ENCODE data around the gene PRKCH. TPM values are rescaled to one million over a fixed set of nuclear protein-coding genes. Genes with fewer than 3 reads are reported as not detected.

PRKCH gene
- total RNA-seq, 1 experiment from 2014 or later = 10.3 TPM

GRCh38 chr14:61372379-61372778, 51.0 kb downstream of the PRKCH start:
- Mint-ChIP-seq H3K36me3 (peaks cover 42% of the 10 kb centered on the region), H3K27me3 (ENCODE audit: low read depth) (peaks cover 7% of the 10 kb centered on the region), H3K4me1 (peaks cover 10% of the 10 kb centered on the region), H3K27ac (no peak overlapping the region), H3K4me3 (no peak overlapping the region), H3K9me3 (peaks cover 49% of the 10 kb centered on the region)
- ATAC-seq = no peak
- no peak for DNase-seq (ENCODE audit: low spot score)
- POLR2A ChIA-PET = no interaction called here
- TF ChIP-seq, protein P1, sequence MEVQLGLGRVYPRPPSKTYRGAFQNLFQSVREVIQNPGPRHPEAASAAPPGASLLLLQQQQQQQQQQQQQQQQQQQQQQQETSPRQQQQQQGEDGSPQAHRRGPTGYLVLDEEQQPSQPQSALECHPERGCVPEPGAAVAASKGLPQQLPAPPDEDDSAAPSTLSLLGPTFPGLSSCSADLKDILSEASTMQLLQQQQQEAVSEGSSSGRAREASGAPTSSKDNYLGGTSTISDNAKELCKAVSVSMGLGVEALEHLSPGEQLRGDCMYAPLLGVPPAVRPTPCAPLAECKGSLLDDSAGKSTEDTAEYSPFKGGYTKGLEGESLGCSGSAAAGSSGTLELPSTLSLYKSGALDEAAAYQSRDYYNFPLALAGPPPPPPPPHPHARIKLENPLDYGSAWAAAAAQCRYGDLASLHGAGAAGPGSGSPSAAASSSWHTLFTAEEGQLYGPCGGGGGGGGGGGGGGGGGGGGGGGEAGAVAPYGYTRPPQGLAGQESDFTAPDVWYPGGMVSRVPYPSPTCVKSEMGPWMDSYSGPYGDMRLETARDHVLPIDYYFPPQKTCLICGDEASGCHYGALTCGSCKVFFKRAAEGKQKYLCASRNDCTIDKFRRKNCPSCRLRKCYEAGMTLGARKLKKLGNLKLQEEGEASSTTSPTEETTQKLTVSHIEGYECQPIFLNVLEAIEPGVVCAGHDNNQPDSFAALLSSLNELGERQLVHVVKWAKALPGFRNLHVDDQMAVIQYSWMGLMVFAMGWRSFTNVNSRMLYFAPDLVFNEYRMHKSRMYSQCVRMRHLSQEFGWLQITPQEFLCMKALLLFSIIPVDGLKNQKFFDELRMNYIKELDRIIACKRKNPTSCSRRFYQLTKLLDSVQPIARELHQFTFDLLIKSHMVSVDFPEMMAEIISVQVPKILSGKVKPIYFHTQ (CRISPR knock-in tag; IDR thresholded peaks at IDR 0.05) = no peak
- no peak for TF ChIP-seq MYBL2 (CRISPR knock-in tag; IDR thresholded peaks at IDR 0.05)
- TF ChIP-seq ZNF121 (CRISPR knock-in tag; IDR thresholded peaks at IDR 0.05) = no peak
- TF ChIP-seq ZNF317 (CRISPR knock-in tag; IDR thresholded peaks at IDR 0.05; ENCODE audit: borderline replicate concordance, low read depth) = no peak
- no peak for TF ChIP-seq HMGXB4 (CRISPR knock-in tag; IDR thresholded peaks at IDR 0.05)
- TF ChIP-seq, protein P2, sequence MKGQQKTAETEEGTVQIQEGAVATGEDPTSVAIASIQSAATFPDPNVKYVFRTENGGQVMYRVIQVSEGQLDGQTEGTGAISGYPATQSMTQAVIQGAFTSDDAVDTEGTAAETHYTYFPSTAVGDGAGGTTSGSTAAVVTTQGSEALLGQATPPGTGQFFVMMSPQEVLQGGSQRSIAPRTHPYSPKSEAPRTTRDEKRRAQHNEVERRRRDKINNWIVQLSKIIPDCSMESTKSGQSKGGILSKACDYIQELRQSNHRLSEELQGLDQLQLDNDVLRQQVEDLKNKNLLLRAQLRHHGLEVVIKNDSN (CRISPR knock-in tag; IDR thresholded peaks at IDR 0.05) = no peak
- TF ChIP-seq ZNF512 (CRISPR knock-in tag; IDR thresholded peaks at IDR 0.05; ENCODE audit: borderline replicate concordance) = no peak
- CTCF ChIA-PET = no interaction called here

GRCh38 chr14:61372842-61373555, 51.6 kb downstream of the PRKCH start:
- H3K9me3 Mint-ChIP-seq = peaks cover 49% of the 10 kb centered on the region
- ATAC-seq (no peak), DNase-seq (ENCODE audit: low spot score) (no peak)
- POLR2A ChIA-PET = no interaction called here
- TF ChIP-seq ZNF138 (CRISPR knock-in tag; conservative IDR thresholded peaks at IDR 0.05) = no peak
- TF ChIP-seq, protein P3, sequence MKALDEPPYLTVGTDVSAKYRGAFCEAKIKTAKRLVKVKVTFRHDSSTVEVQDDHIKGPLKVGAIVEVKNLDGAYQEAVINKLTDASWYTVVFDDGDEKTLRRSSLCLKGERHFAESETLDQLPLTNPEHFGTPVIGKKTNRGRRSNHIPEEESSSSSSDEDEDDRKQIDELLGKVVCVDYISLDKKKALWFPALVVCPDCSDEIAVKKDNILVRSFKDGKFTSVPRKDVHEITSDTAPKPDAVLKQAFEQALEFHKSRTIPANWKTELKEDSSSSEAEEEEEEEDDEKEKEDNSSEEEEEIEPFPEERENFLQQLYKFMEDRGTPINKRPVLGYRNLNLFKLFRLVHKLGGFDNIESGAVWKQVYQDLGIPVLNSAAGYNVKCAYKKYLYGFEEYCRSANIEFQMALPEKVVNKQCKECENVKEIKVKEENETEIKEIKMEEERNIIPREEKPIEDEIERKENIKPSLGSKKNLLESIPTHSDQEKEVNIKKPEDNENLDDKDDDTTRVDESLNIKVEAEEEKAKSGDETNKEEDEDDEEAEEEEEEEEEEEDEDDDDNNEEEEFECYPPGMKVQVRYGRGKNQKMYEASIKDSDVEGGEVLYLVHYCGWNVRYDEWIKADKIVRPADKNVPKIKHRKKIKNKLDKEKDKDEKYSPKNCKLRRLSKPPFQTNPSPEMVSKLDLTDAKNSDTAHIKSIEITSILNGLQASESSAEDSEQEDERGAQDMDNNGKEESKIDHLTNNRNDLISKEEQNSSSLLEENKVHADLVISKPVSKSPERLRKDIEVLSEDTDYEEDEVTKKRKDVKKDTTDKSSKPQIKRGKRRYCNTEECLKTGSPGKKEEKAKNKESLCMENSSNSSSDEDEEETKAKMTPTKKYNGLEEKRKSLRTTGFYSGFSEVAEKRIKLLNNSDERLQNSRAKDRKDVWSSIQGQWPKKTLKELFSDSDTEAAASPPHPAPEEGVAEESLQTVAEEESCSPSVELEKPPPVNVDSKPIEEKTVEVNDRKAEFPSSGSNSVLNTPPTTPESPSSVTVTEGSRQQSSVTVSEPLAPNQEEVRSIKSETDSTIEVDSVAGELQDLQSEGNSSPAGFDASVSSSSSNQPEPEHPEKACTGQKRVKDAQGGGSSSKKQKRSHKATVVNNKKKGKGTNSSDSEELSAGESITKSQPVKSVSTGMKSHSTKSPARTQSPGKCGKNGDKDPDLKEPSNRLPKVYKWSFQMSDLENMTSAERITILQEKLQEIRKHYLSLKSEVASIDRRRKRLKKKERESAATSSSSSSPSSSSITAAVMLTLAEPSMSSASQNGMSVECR (CRISPR knock-in tag; IDR thresholded peaks at IDR 0.05; ENCODE audit: borderline replicate concordance) = no peak
- no peak for TF ChIP-seq GTF2I (CRISPR knock-in tag; conservative IDR thresholded peaks at IDR 0.05)
- TF ChIP-seq JUN (CRISPR knock-in tag; IDR thresholded peaks at IDR 0.05) = no peak
- H3K27me3 Mint-ChIP-seq (ENCODE audit: low read depth) = peaks cover 7% of the 10 kb centered on the region
- peaks cover 42% of the 10 kb centered on the region for H3K36me3 Mint-ChIP-seq
- CTCF ChIA-PET = no interaction called here
- no peak overlapping the region for H3K27ac Mint-ChIP-seq
- H3K4me3 Mint-ChIP-seq = no peak overlapping the region
- H3K4me1 Mint-ChIP-seq = peaks cover 11% of the 10 kb centered on the region

Data from WTC11 (cell line).